Mesothelial cell of epicardium (in vitro differentiated cells): ENCODE results near the gene PAXX. TPM values are rescaled to one million over a fixed set of nuclear protein-coding genes. Genes with fewer than 3 reads are reported as not detected.

Experiments
- DNase-seq, 2 experiments: peaks; one replicate each; pipeline ENCODE4 v3.0.0; 2021; ENCODE audit warnings: low spot score in 2 of 2; ENCODE audit not compliant: unreplicated experiment in 2 of 2
- H3K27ac Mint-ChIP-seq: 2 replicates; pipeline ENCODE4 v1.8.0; 2021; ENCODE audit warnings: mixed read lengths
- H3K27me3 Mint-ChIP-seq: 2 replicates; pipeline ENCODE4 v1.8.0; 2021; ENCODE audit warnings: low read depth, mixed read lengths
- H3K36me3 Mint-ChIP-seq: 2 replicates; pipeline ENCODE4 v1.8.0; 2021; ENCODE audit warnings: mixed read lengths
- H3K4me1 Mint-ChIP-seq: 2 replicates; pipeline ENCODE4 v1.8.0; 2021; ENCODE audit warnings: mixed read lengths
- H3K4me3 Mint-ChIP-seq: 2 replicates; pipeline ENCODE4 v1.8.0; 2021; ENCODE audit warnings: mild to moderate bottlenecking, moderate library complexity, mixed read lengths
- H3K9me3 Mint-ChIP-seq: 2 replicates; pipeline ENCODE4 v1.8.0; 2021; ENCODE audit warnings: mixed read lengths
- total RNA-seq: library from RNA; stranded (reverse); gene quantifications from 3 replicates; pipeline ENCODE4 v1.2.1, GENCODE V29; 2021
- TF ChIP-seq, protein P1 (sequence below): fragments of 200-600 bp; sonication (generic); IDR thresholded peaks from one replicate; pipeline ENCODE4 v1.5.0; 2021; ENCODE audit warnings: antibody characterized with exemption; ENCODE audit not compliant: unreplicated experiment

The PAXX gene
- total RNA-seq, 1 donor from 2014 or later = 53.1 TPM

GRCh38 chr9:137007816-137008270 lies 15.6 kb downstream of the PAXX start:
- no peak overlapping the region for H3K4me3 Mint-ChIP-seq
- TF ChIP-seq, protein P1, sequence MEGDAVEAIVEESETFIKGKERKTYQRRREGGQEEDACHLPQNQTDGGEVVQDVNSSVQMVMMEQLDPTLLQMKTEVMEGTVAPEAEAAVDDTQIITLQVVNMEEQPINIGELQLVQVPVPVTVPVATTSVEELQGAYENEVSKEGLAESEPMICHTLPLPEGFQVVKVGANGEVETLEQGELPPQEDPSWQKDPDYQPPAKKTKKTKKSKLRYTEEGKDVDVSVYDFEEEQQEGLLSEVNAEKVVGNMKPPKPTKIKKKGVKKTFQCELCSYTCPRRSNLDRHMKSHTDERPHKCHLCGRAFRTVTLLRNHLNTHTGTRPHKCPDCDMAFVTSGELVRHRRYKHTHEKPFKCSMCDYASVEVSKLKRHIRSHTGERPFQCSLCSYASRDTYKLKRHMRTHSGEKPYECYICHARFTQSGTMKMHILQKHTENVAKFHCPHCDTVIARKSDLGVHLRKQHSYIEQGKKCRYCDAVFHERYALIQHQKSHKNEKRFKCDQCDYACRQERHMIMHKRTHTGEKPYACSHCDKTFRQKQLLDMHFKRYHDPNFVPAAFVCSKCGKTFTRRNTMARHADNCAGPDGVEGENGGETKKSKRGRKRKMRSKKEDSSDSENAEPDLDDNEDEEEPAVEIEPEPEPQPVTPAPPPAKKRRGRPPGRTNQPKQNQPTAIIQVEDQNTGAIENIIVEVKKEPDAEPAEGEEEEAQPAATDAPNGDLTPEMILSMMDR = no peak
- H3K36me3 Mint-ChIP-seq = peaks cover 6% of the 10 kb centered on the region
- H3K9me3 Mint-ChIP-seq = peaks cover 5% of the 10 kb centered on the region
- no peak overlapping the region for H3K27ac Mint-ChIP-seq
- no peaks in the 10 kb centered on the region for H3K4me1 Mint-ChIP-seq
- no peak for DNase-seq
- H3K27me3 Mint-ChIP-seq = no peaks in the 10 kb centered on the region

DNA sequence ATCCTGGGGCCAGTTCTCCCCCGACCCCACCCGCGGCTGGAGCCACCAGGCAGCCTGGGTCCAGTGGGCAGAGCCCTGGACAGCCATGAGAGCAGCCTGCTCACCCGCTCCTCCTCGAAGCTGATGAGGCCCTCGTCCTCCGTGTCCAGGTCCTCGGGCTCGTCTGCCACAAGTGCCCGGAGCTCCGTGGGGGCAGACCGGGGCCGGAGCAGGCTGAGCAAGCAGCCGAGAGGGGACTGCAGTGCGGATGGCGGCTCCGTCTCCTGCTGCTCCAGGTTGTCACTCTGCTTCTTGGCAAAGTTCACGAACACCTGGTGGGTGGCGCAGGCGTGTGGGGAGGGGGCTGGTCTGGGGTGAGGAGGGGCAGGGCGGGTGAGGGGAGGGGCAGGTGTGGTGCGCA lies 16.1 kb downstream of the PAXX start:
- Mint-ChIP-seq H3K4me3 (no peak overlapping the region), H3K27ac (no peak overlapping the region), H3K27me3 (no peaks in the 10 kb centered on the region), H3K36me3 (peaks cover 6% of the 10 kb centered on the region), H3K9me3 (peaks cover 5% of the 10 kb centered on the region), H3K4me1 (no peaks in the 10 kb centered on the region)
- TF ChIP-seq, protein P1 = no peak
- no peak for DNase-seq

GRCh38 chr9:137009217-137009616 lies 17.0 kb downstream of the PAXX start:
- no peaks in the 10 kb centered on the region for H3K4me1 Mint-ChIP-seq
- peaks cover 6% of the 10 kb centered on the region for H3K36me3 Mint-ChIP-seq
- no peaks in the 10 kb centered on the region for H3K27me3 Mint-ChIP-seq
- TF ChIP-seq, protein P1 = no peak
- H3K9me3 Mint-ChIP-seq = peaks cover 5% of the 10 kb centered on the region
- no peak overlapping the region for H3K4me3 Mint-ChIP-seq
- no peak for DNase-seq
- H3K27ac Mint-ChIP-seq = no peak overlapping the region

DNA sequence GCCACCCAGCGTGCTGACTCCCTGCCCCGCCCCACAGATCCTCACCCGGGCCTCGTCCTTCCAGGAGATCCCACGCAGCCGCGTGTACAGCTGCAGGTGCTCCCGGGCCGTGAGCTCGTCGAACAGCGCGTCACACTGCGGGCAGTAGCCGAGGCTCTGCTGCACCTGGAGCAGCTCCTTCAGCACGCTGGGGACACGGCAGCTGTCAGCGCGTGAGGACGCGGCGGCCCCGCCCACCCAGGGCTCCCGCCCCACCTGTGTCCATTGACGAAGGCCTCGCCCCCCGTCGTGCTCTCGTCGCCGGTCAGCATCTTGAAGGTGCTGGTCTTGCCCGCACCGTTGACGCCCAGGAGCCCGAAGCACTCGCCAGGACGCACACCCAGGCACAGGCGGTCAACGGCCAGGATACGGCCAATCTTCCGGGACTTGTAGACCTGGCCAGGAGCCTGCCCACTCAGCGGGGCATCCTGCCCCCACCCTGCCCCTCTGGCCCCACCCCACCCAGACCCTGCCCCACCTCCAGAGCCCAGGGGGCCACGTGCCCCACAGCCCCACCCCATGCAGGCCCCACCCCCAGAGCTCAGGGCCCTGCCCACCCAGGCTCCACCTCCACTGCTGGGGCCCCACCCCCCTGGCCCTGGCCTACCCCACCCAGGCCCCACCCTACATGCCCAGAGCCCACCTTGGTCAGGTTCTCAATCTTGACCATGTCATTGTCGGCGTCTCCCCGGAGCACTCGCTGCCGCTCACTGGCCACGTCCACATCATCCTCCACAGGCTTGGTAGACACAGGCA lies 17.9 kb downstream of the PAXX start:
- peaks cover 9% of the 10 kb centered on the region for H3K36me3 Mint-ChIP-seq
- no peak overlapping the region for H3K27ac Mint-ChIP-seq
- H3K9me3 Mint-ChIP-seq = no peaks in the 10 kb centered on the region
- no peak overlapping the region for H3K4me3 Mint-ChIP-seq
- no peaks in the 10 kb centered on the region for H3K4me1 Mint-ChIP-seq
- TF ChIP-seq, protein P1 = no peak
- DNase-seq = no peak
- H3K27me3 Mint-ChIP-seq = no peaks in the 10 kb centered on the region

DNA sequence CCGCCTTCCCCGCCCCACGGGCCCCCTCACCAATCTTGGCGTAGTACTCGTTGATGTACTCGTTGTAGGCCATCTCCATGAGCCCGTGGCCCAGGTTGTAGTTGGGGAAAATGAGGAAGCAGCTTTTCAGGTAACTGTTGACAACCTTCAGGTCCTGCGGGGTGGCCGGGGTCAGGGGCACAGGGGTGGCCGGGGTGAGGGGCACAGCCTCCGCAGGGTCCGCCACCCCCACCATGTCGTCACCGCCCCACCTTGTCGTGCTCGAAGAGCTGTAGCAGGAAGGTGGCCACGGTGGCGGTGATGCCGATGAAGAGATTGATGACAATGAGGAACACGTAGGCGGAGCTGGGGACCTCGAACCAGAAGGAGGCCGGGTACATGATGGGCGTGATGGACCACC lies 18.9 kb downstream of the PAXX start:
- Mint-ChIP-seq H3K27me3 (no peaks in the 10 kb centered on the region), H3K4me1 (no peaks in the 10 kb centered on the region), H3K9me3 (no peaks in the 10 kb centered on the region), H3K36me3 (peaks cover 11% of the 10 kb centered on the region), H3K27ac (no peak overlapping the region), H3K4me3 (no peak overlapping the region)
- TF ChIP-seq, protein P1 = no peak
- DNase-seq = no peak
